SH-SY5Y (cell line): ENCODE data around the gene RUSC1.

Source experiments
- GATA2 ChIP-seq: IDR thresholded peaks from 2 replicates; pipeline ENCODE4 v1.6.1; 2011; ENCODE audit warnings: mild to moderate bottlenecking, low read depth, low read length
- GATA3 ChIP-seq: IDR thresholded peaks from 2 replicates; pipeline ENCODE4 v1.6.1; 2011; ENCODE audit warnings: low read depth, mild to moderate bottlenecking, low read length, moderate library complexity

The RUSC1 gene

GRCh38 chr1:155320661-155321617, at the start of gene RUSC1:
Gene RUSC1 (plus strand): TSS chr1:155320894. CDS start chr1:155321774, 880 bp downstream.
- TF ChIP-seq GATA2 (no peak), GATA3 (no peak)

GRCh38 chr1:155272466-155273342, 48.0 kb upstream of the RUSC1 start:
- no peak for TF ChIP-seq GATA3
- TF ChIP-seq GATA2: no peak

GRCh38 chr1:155273343-155274245, 47.1 kb upstream of the RUSC1 start, which contains the start of gene CLK2:
Gene CLK2 (minus strand): TSS chr1:155273504. CDS start chr1:155270977, 2,527 bp downstream.
- no peak for TF ChIP-seq GATA2
- TF ChIP-seq GATA3: no peak

GRCh38 chr1:155277070-155277901, 43.4 kb upstream of the RUSC1 start, which contains the start of gene HCN3:
Gene HCN3 (plus strand): TSS chr1:155277463. CDS start chr1:155277591, 128 bp downstream.
- no peak for TF ChIP-seq GATA2
- no peak for TF ChIP-seq GATA3

- TF ChIP-seq GATA3 (no peak), GATA2 (no peak)
Observed at GRCh38 chr1:155277902-155278688, 42.6 kb upstream of the RUSC1 start.

- TF ChIP-seq GATA2: no peak
- TF ChIP-seq GATA3: no peak
Observed at GRCh38 chr1:155278689-155279160, 42.0 kb upstream of the RUSC1 start.

- TF ChIP-seq GATA2 (no peak), GATA3 (no peak)
Observed at GRCh38 chr1:155279268-155279667, 41.4 kb upstream of the RUSC1 start.

- TF ChIP-seq GATA3 (no peak), GATA2 (no peak)
Observed at GRCh38 chr1:155282488-155283091, 38.1 kb upstream of the RUSC1 start.

GRCh38 chr1:155284476-155284875, 36.2 kb upstream of the RUSC1 start:
- TF ChIP-seq GATA2 (no peak), GATA3 (no peak)

- TF ChIP-seq GATA2 (no peak), GATA3 (no peak)
Observed at GRCh38 chr1:155285063-155285462, 35.6 kb upstream of the RUSC1 start.

GRCh38 chr1:155285631-155286044, 35.1 kb upstream of the RUSC1 start:
- TF ChIP-seq GATA2 (no peak), GATA3 (no peak)

- TF ChIP-seq GATA2 (no peak), GATA3 (no peak)
Observed at GRCh38 chr1:155286544-155286943, 34.1 kb upstream of the RUSC1 start.
